ENCODE measurements around the gene ICAM2.
A peak's percentile ranks its signal among the peaks of the same experiment; 100 is the strongest.

ICAM2 gene

DNA sequence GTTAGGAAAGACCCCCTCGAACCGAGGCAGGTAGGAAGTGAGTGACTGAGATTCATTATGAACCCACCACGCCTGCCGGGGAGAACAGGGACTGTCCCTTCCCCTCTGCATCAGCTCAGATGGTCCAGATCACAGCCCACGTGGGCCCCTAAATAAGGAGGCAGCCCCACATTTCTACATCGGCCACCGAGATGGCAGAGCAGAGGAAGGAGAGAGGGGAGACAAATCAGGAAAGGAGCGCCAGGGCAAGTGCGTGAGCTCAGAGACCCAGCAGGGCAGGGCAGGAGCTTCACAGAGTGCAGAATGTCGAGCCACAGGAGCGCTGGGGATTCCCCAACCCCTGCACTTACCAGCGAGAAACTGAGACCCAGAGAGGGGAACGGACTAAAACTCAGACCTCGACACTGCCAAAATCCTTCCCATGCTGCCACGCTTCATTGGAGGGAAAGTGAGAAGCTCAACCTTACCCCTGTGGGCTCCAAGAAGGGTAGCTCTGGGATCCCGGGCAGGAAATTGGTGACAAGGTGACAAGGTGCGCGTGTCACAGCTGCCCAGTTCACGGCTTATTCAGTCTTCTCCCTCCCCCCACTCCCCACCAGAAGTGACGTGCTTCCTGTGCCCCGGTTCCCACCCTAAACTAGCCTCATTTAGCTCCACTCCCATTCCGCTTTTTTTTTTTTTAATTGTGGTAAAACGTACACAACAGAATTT, at the start of gene ICAM2:
TSS of gene ICAM2 (minus strand) at position 578 of the 711 bp plus-strand sequence. CDS start 13,942 bp downstream, outside the sequence.
- DNase-seq (ENCODE audit: low read depth in 2 of 3, low spot score in 1 of 3), result peak; percentile 77 to 79 (median 78)

DNA sequence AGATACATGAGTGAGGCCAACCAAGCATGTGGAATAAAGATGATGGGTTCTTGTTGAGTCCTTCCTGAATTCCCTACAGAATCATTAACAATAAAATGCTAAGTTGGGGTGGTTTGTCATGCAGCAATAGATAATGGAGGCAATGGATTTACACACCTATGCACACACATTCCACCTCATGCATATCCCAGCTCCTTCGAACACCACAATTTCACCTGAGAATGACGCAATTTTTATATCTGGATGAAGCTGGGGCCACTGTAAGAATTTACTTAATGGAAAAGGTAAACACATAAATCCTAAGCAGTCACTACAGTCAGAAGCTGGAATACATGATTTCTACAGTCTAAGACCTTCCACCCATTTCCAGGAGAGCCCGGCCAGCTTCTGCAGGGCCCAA, 49.8 kb upstream of the ICAM2 start:
- no peak for DNase-seq (ENCODE audit: low read depth in 2 of 3, low spot score in 1 of 3)

DNA sequence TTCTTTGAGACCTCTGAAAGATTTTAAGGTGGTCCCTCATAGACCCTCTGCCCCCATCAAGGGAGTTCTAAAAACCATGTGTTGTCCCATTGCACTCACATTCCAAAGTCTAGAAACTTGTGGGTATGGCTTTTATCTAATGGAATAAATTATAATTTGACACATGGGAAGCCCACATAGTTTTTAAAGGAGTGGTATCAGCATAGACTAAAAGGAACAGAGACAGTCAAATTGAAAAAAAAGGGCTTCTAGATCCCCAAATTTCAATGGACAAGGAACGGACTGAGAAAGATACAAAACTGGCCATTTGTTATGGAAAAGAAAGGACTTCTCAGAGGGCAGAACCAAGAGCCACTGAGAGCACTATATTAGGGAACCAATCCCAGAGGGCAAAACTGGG, 48.7 kb upstream of the ICAM2 start:
- DNase-seq (ENCODE audit: low read depth in 2 of 3, low spot score in 1 of 3), result no peak

DNA sequence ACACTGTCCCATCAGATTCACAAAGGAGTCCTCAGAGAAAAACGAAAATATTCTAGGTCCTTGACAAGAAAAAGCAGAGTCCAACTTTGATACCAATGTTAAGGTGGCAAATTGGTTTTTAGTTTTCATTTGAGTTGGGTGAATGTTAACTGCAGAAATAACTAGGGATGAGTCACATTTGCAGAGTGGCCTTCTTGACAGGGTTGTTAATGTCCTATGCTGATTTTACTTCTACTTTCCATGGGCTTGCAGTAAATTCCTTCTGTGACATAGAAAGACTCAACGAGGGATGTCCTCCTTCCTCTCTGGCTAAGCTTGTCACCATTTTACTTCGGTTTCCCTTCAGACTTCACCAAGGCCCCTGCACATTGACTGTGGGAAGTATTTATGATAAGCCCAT, 47.2 kb upstream of the ICAM2 start:
- no peak for DNase-seq (ENCODE audit: low read depth in 2 of 3, low spot score in 1 of 3)

DNA sequence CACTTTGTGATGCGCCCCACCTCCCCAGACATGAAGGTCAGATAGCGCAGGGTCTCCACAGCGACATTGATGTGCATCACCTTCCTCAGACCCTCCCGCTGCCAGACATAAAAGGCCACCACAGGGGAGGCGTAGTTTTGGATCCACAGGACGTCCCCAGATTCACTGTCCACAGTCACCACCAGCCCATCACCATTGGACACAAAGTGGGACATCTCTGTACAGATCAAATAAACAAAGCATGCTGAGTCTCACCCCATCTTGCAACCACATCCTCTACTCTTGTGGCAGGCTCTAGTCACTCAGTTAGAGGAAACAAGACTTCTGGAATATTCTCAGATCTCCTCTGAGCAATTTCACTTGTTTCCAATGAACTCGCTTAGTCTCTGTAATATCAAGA, 46.3 kb upstream of the ICAM2 start:
- peak in 1 of 3 donors; percentile 8 for DNase-seq (ENCODE audit: low read depth in 2 of 3, low spot score in 1 of 3)

DNA sequence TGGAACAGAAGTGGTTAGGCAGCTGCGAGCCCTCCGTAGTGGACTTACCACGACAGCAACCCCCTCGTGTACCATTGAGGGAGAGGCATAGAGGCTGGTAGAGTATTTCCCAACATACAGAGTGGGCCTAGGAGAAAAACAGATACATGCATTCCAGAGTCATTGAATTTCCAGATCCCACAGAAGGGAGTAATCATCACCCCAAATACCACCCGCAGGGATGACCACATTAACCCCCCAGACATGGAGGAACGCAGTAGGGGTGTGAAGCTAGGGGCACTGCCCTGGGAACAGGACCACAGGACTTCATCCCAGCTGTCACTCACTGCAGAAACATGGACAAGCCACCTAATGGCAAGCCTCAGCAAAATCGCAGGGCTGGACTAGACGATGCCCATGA, 44.7 kb upstream of the ICAM2 start:
- no peak for DNase-seq (ENCODE audit: low read depth in 2 of 3, low spot score in 1 of 3)

DNA sequence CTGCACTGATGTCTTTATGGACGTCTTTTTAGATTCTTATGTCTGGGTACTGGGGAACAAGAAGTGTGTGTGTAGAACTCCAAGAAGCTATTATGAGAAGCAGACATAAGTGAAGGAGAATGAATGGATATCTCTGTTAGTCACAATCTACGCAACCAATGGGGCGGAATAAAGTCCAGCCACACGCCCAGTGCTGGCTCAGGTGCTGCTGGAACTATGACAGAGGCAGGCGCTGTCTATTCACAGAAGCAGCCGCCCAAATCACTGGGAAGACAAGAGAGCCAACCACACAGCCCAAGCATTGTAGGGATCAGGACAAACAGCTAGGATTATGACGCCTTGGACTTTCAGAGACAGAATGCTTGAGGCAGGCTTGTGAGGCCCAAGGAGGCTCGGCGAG, 43.9 kb upstream of the ICAM2 start:
- DNase-seq (ENCODE audit: low read depth in 2 of 3, low spot score in 1 of 3), result no peak

DNA sequence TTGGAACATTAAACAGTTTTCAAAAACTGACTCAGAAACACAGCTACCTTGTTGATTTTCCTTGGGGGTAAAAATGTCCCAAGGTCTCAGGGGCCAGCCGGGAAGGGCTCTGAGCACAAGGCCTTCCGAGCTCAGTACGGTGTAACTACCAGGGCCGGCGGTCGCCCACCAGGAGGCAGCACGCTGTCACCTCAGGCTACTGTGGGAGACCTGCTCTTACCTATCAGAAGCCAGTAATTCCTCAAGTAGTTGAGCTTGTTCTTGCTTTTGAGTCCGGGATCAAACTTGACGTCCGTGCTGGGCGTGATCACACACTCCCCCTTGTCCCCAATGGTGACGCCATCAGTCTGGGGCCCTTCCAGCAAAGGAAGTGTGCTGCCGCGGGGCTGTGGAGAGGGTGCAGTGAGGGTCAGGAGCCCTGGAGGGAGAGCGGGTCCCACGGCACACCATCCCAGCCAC, 43.4 kb upstream of the ICAM2 start:
- peak; percentile 16 to 37 (median 34) for DNase-seq (ENCODE audit: low read depth in 2 of 3, low spot score in 1 of 3)

DNA sequence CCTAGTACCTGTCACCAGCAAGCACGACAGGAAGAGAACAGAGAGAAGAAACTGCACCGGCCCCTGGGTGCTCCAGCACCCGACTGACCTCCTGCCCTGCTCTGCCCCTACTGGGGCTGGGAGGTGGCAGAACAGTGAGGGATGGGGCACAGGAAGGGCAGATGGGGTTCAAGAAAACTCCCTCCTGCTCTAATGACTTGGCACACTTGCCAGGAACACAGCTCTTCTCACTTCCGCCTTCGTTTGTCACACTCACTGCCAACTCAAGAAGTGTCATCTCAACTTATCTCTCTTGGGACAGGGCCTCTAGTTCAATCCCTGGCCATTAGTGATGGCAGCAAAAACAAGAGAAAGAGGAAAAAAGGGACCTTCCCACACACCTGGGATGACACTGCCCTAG, 42.7 kb upstream of the ICAM2 start:
- DNase-seq (ENCODE audit: low read depth in 2 of 3, low spot score in 1 of 3), result no peak

DNA sequence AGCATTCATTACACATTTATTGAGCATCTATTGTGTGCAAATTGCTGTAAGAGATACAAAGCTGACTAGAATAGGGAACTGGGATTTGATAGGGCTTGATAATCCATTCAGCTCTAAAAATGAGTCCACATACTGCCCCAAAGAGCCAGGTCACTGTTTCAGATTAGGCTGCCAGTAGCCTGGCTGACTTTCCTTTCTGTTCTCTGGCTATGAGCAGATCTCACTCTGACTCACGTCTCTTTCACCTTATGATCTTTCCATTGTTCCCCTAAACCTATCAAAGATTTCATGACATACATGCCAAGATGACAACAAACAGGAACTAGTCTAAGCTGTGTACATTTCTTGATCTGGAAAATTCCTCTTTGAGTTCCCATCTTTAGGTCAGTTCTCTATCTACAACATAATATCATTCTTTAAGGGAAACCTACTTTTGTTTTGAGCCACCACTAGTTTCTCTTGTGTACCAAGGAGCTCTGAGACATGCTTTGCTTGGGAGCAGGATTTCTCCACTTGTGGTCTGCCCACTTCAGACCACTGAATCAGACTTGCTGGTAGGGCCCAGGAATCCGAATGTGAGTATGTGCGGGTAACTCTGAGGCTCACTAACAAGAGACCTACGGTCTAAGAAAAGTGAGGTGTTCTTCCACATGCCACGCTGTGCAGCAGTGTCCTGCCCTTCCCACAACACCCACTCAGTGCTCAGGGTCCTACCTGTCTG, 40.9 kb upstream of the ICAM2 start:
- DNase-seq (ENCODE audit: low read depth in 2 of 3, low spot score in 1 of 3), result peak; percentile 21 to 28 (median 21)

DNA sequence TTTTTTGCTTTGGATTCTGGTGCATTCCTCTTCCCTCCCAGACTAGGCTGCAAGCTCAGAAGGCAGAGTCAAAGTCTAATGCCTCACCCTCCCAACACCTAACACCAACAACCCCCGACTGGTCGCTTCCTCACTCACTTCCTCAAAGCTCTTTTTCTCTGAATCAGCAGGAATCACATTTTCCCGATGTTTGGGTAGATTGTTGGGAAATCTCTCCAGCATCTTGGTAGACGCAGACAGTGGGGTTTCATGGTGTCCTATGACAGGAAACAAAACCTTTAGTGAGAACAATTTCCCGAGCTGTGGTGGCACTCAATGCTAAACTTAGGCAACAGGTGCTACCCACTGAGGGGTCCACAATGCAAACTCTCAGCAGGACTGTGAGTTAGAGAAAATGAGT, 39.9 kb upstream of the ICAM2 start:
- DNase-seq (ENCODE audit: low read depth in 2 of 3, low spot score in 1 of 3), result no peak

DNA sequence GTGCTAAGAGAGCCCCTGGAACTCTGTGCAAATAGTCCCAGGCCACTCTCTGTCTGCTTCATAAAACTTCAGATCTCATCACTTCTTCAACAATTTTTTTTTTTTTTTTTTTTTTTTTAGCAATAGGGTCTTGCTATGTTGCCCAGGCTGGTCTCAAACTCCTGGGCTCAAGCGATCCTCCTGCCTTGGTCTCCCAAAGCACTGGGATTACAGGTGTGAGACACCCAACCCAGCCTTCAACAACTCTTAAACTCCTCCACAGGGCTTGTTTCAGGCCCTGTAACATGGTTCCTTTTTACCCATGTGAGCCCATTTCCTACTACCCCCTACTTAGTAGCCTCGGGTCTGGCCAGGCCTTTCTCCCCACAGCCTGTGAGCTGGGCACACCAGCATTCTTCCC, 39.3 kb upstream of the ICAM2 start:
- no peak for DNase-seq (ENCODE audit: low read depth in 2 of 3, low spot score in 1 of 3)

DNA sequence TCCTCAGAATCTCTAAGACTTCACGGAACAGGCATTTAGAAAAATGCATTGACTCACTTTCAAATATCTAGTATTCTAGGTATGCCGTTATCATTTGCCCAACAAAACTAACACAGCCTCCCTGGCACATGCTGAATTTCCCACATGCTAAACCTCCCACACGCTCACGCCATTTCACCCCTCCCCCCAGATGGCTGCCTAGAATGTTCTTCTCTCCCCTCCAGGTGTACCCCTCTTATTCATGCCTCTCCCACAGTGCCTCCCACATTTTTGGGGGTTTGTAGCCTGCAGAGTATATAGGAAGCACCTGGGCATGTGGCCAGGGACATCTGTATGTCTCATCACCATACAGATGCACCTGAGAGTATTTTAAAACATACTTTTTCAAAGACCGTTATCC, 38.2 kb upstream of the ICAM2 start:
- DNase-seq (ENCODE audit: low read depth in 2 of 3, low spot score in 1 of 3), result no peak

DNA sequence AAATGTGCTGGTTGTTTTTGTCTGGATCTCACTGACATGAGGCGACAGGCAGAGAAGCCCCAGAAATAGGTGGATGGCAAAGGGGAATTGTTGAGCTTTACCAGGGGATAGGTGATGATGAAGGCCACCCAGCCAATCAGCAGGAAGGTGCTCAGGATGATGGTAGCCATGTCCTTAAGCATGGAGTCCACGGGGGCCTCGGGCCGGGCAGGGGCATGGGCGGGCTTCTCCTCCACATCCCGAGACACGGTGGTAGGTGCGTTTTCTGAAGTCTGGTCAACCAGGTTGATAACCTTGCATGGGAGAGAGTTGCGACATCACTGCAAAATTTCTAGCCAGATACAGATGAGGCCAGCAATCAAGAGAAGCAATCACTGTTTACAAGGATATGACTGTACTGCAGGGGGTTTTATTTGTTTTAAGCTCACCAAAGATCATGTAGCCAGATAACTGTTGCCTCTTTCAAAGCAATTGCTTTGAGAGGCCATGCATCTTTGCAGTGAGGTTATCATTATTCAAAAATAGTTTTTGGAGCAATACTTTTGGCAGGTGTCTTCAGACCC, 37.3 kb upstream of the ICAM2 start:
- DNase-seq (ENCODE audit: low read depth in 2 of 3, low spot score in 1 of 3), result no peak

DNA sequence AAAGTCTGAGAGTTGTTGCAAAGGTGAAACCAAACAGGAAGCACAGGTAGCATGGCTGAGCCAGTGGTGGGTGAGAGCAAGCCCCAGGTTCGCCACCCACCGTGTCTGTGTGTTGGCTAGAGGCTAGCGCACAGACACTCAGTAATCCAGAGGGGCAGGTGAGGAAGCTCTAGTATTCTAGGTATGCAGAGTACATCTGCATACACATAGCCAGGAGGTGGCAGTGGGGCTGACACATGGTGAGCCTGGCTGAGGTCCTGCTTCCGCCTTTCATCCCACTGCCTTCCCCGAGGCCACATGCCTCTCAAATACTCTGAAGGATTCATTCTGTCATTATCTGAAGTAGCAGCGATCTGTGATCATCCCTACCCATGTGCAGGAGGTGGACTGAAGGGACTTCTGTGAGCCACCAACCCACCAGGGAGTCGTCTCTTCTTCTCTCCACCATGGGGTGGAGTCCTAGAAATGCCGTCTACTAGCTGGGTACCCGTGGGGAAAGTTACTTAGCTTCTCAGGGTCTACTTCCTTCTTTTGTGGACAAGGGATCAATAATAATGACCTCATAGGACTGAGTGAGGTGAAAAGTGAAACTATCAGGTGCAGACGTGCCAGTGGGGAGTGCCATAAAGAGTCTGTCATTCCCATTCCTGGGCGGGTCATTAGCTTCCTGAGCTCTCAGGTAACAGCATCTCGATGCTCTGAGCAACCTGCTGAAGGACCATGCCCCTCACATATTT, 36.0 kb upstream of the ICAM2 start:
- no peak for DNase-seq (ENCODE audit: low read depth in 2 of 3, low spot score in 1 of 3)

DNA sequence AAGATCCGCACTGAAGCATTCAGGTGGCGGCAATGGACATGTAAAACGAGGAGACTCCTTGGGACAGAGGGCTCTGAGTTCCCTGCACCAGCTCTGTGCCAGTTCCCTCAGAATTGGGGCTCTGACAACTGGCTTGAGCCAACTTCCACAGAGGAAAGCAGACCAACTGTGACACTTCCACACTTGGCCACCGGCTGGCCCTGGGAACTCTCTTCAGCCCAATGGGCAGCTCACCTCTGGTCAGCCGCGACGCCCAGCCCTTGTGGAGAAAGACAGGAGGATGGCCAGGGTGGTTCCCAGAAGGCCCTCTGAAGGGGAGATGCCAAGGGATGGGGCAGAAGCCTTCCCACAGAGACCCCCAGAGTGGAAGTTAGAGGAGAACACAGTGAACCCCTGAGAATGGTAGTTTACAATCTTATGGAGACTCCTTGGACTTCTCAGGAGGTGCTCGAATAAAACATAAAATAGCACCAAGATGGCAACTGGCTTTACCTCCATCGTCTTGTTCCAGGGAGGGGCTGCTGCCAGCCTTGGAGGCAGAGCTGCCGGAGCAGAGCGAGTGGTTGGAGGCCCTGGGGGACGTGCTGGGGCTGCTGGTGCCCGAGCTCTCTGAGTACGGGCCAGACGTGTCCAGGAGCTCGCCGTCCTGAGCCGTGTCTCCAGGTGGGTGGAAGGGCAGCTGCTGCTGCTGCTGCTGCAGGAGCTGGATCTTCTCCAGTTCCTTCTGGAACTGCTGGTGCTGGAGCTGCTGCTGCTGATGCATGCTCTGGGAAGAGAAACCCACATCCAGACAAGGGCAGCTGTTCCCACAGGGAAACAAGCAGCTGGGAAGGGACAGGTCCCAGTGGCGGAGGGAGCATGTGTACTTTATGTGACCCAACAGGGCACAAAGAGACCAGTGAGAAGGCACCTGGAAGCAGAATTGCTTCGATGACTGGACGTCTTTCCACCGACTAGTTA, 35.0 kb upstream of the ICAM2 start:
- no peak for DNase-seq (ENCODE audit: low read depth in 2 of 3, low spot score in 1 of 3)

DNA sequence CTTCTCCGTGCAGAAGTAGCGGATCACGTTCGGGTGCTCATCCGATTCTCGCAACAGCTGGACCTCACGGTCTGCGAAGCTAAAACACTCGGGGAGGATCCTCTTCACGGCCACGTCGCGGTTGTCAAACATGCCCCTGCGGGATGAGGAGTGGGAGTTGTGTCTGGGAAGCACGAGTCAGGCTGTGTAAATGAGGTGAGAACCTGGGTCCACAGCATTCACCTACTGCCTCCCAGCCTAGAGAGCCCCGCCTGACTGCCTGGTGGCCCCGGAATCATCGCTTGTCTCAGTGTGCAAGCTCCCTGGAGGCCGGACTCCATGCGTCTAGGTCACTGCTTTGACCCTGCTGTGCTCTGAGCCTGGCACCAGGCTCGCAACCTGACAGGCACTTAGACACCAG, 33.9 kb upstream of the ICAM2 start:
- no peak for DNase-seq (ENCODE audit: low read depth in 2 of 3, low spot score in 1 of 3)

DNA sequence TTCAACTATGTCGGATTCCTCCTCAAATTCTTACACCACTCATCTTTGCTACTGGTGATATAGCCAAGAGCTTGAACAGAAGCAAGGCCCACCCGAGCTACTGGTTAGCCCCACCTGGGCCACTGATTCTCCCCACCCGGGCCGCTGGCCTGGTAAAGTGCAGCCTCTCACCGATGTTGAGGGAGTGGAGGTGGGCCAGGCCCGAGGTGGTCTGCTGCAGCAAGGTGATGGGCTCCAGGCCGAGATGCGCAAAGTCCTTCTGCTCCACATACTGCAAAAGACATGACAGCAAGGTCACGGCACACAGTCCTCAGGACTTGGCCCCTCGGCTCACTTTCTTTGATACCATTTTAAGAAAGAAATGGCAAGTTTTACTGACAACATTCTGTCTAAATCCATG, 32.7 kb upstream of the ICAM2 start:
- no peak for DNase-seq (ENCODE audit: low read depth in 2 of 3, low spot score in 1 of 3)

DNA sequence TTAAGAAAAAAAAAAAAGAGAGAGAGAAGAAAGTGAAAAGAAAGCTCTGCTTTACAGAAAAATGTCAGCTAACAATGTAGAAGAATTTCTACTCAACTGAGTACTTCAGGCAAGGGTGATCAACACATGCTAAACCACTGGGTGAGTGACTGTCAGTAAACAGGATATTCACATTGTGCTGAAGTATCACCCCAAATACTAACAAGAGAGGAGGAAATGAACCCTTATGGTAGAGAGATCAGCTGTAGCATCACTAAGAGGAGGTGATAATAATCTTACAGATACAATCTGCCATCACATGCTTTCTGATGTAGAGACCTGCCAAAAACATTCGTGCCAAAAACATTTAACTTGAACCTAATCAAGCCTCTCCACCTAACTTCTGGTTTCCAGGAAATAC, 30.7 kb upstream of the ICAM2 start:
- no peak for DNase-seq (ENCODE audit: low read depth in 2 of 3, low spot score in 1 of 3)

DNA sequence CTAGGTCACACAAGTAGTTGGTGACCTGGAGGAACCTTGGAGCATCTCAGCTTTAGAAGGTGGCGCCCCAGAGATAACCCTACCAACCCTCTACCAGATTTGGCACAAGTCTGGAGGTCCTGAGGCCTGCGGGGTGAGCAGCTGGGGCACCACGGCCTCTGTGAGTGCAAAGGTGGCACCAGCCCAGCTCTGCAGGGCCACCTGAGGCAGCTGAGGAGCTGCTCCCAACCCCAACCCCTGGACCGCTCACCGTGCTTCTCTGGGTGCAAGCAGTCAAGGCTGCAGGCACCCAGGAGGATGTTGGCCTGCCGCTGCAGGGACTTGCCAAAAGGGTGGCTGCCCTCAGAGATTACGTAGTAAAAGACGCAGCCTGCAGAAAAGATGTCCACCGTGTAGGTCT, 28.4 kb upstream of the ICAM2 start:
- DNase-seq (ENCODE audit: low read depth in 2 of 3, low spot score in 1 of 3), result no peak

DNA sequence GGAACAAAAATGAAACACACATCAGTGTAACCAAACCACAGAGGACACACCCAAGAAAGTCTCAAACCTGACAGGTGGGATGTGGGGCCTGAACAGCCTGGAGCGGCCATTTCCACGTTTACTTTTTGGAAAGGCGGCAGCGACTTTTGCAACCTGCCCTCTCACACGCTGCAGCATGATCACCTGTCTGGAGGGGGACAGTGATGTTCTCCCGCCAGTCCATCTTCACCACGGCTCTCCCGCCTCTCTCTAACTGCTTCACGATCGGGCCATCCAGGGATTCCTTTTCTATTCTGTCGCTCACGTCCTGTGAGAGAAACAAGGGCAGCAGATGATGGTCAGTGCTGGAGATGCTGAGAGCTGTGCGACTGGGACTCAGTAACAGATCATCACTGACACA, 24.7 kb upstream of the ICAM2 start:
- DNase-seq (ENCODE audit: low read depth in 2 of 3, low spot score in 1 of 3), result no peak

Measured in stimulated activated CD4-positive, alpha-beta T cell treated with anti-CD3 and anti-CD28 coated beads, Interleukin-12 subunit alpha, Interleukin-12 subunit beta, amount 100 ng/mL, for 48 hours (primary cell).